H9 (cell line): ENCODE data around the gene TMEM132C. TPM values are rescaled to one million over a fixed set of nuclear protein-coding genes. Genes with fewer than 3 reads are reported as not detected.

Experiments
- DNase-seq: peaks from one replicate; pipeline ENCODE4 v3.0.0-alpha.2; 2017
- H2AFZ ChIP-seq: one replicate; pipeline ENCODE4 v1.6.1; 2013; ENCODE audit warnings: mild to moderate bottlenecking, low read length, control low read depth, moderate library complexity
- H2AK5ac ChIP-seq: 2 replicates; pipeline ENCODE4 v1.6.1; 2013; ENCODE audit warnings: low read length, control low read depth, mixed read lengths; ENCODE audit not compliant: insufficient read length
- H2BK120ac ChIP-seq: one replicate; pipeline ENCODE4 v1.6.1; 2013; ENCODE audit warnings: low read depth, mild to moderate bottlenecking, low read length, control low read depth, inconsistent platforms; ENCODE audit not compliant: poor library complexity, severe bottlenecking
- H2BK12ac ChIP-seq: 2 replicates; pipeline ENCODE4 v1.6.1; 2013; ENCODE audit warnings: low read length, control low read depth, mixed read lengths, low read depth; ENCODE audit not compliant: insufficient read length
- H2BK15ac ChIP-seq: 2 replicates; pipeline ENCODE4 v1.6.1; 2013; ENCODE audit warnings: low read depth, low read length, control low read depth
- H2BK20ac ChIP-seq: one replicate; pipeline ENCODE4 v1.6.1; 2013; ENCODE audit warnings: low read depth, mild to moderate bottlenecking, low read length, control low read depth, inconsistent platforms; ENCODE audit not compliant: poor library complexity, severe bottlenecking
- H2BK5ac ChIP-seq: 2 replicates; pipeline ENCODE4 v1.6.1; 2013; ENCODE audit warnings: low read length, control low read depth, mixed read lengths; ENCODE audit not compliant: insufficient read length
- H3K14ac ChIP-seq: 2 replicates; pipeline ENCODE4 v1.6.1; 2013; ENCODE audit warnings: low read length, control low read depth; ENCODE audit not compliant: insufficient read depth
- H3K18ac ChIP-seq: 2 replicates; pipeline ENCODE4 v1.6.1; 2013; ENCODE audit warnings: low read depth, mild to moderate bottlenecking, mixed read lengths, low read length, control low read depth; ENCODE audit not compliant: insufficient read length
- H3K23ac ChIP-seq: 2 replicates; pipeline ENCODE4 v1.6.1; 2013; ENCODE audit warnings: low read length, control low read depth, mixed read lengths, low read depth; ENCODE audit not compliant: insufficient read length
- H3K23me2 ChIP-seq: 2 replicates; pipeline ENCODE4 v1.6.1; 2013; ENCODE audit warnings: low read depth, mild to moderate bottlenecking, mixed read lengths, low read length, control low read depth; ENCODE audit not compliant: insufficient read length, poor library complexity, severe bottlenecking
- H3K27ac ChIP-seq: 2 replicates; pipeline ENCODE4 v1.5.1; 2013; ENCODE audit warnings: low read length, control low read depth, mixed read lengths, low read depth; ENCODE audit not compliant: insufficient read length
- H3K27me3 ChIP-seq: 2 replicates; pipeline ENCODE4 v1.6.1; 2013; ENCODE audit warnings: low read length, control low read depth, inconsistent platforms; ENCODE audit not compliant: insufficient read depth
- H3K4ac ChIP-seq: 2 replicates; pipeline ENCODE4 v1.6.1; 2013; ENCODE audit warnings: low read depth, mild to moderate bottlenecking, control low read depth, inconsistent platforms, low read length, moderate library complexity
- H3K4me1 ChIP-seq: 2 replicates; pipeline ENCODE4 v1.6.1; 2013; ENCODE audit warnings: low read length, control low read depth, inconsistent platforms; ENCODE audit not compliant: insufficient read depth
- H3K4me2 ChIP-seq: 2 replicates; pipeline ENCODE4 v1.6.1; 2013; ENCODE audit warnings: low read length, control low read depth, mixed read lengths; ENCODE audit not compliant: insufficient read length, insufficient read depth
- H3K56ac ChIP-seq: 2 replicates; pipeline ENCODE4 v1.6.1; 2013; ENCODE audit warnings: low read depth, mild to moderate bottlenecking, mixed read lengths, low read length, control low read depth; ENCODE audit not compliant: insufficient read length
- H3K79me1 ChIP-seq: 2 replicates; pipeline ENCODE4 v1.6.1; 2013; ENCODE audit warnings: low read depth, mild to moderate bottlenecking, moderate library complexity, low read length, control low read depth, inconsistent platforms; ENCODE audit not compliant: insufficient read depth, poor library complexity, severe bottlenecking
- H3K79me2 ChIP-seq: 2 replicates; pipeline ENCODE4 v1.6.1; 2013; ENCODE audit warnings: low read length, control low read depth, inconsistent platforms; ENCODE audit not compliant: insufficient read depth
- H3K9ac ChIP-seq: 2 replicates; pipeline ENCODE4 v1.6.1; 2013; ENCODE audit warnings: low read length, control low read depth, mixed read lengths; ENCODE audit not compliant: insufficient read length; ENCODE audit errors: extremely low read depth
- H3K9me3 ChIP-seq: one replicate; pipeline ENCODE4 v1.6.1; 2013; ENCODE audit warnings: low read depth, low read length, inconsistent platforms; ENCODE audit not compliant: control insufficient read depth
- H3T11ph ChIP-seq: one replicate; pipeline ENCODE4 v1.6.1; 2013; ENCODE audit warnings: mild to moderate bottlenecking, low read length, control low read depth, inconsistent platforms
- H4K20me1 ChIP-seq: one replicate; pipeline ENCODE4 v1.6.1; 2013; ENCODE audit not compliant: control insufficient read depth, insufficient read length, insufficient read depth
- H4K5ac ChIP-seq: 2 replicates; pipeline ENCODE4 v1.6.1; 2013; ENCODE audit warnings: low read depth, mild to moderate bottlenecking, mixed read lengths, low read length, control low read depth; ENCODE audit not compliant: insufficient read length
- H4K8ac ChIP-seq: replicated peaks from 2 replicates; pipeline ENCODE4 v1.6.1; 2013; ENCODE audit warnings: low read length, control low read depth, mixed read lengths, low read depth; ENCODE audit not compliant: insufficient read length
- H4K91ac ChIP-seq: 2 replicates; pipeline ENCODE4 v1.6.1; 2013; ENCODE audit warnings: low read depth, mild to moderate bottlenecking, moderate library complexity, mixed read lengths, low read length, control low read depth; ENCODE audit not compliant: insufficient read length
- H3K27ac Mint-ChIP-seq, 3 experiments: 2 replicates in 2 of 3; 3 replicates in 1 of 3; pipeline ENCODE4 v1.8.0; 2020 to 2021; ENCODE audit warnings: mixed read lengths in 3 of 3, mild to moderate bottlenecking in 1 of 3, moderate library complexity in 1 of 3
- H3K27me3 Mint-ChIP-seq: 2 replicates; pipeline ENCODE4 v1.8.0; 2021; ENCODE audit warnings: low read depth, mild to moderate bottlenecking, moderate library complexity, mixed read lengths
- H3K36me3 Mint-ChIP-seq, 3 experiments: 2 replicates in 2 of 3; 3 replicates in 1 of 3; pipeline ENCODE4 v1.8.0; 2020 to 2021; ENCODE audit warnings: low read depth in 3 of 3, mixed read lengths in 3 of 3; ENCODE audit not compliant: insufficient read depth in 1 of 3
- H3K4me1 Mint-ChIP-seq, 2 experiments: 2 replicates each; pipeline ENCODE4 v1.8.0; 2020; ENCODE audit warnings: mixed read lengths in 2 of 2
- H3K4me3 Mint-ChIP-seq, 2 experiments: 2 replicates in 1 of 2; 3 replicates in 1 of 2; pipeline ENCODE4 v1.8.0; 2020 to 2021; ENCODE audit warnings: mild to moderate bottlenecking in 2 of 2, mixed read lengths in 2 of 2, moderate library complexity in 1 of 2
- H3K9me3 Mint-ChIP-seq, 2 experiments: 2 replicates in 1 of 2; 3 replicates in 1 of 2; pipeline ENCODE4 v1.8.0; 2020; ENCODE audit warnings: mild to moderate bottlenecking in 2 of 2, mixed read lengths in 2 of 2, moderate library complexity in 1 of 2
- WGBS: extraction: QIAGEN DNeasy Blood & Tissue Kit; methylation state at CpG from one replicate; pipeline ENCODE4 v1.1.7; 2013; ENCODE audit warnings: missing lambda C conversion rate, low lambda C conversion rate, mixed read lengths; ENCODE audit not compliant: insufficient read length; ENCODE audit errors: extremely low coverage; 5-methylcytosine and 5-hydroxymethylcytosine counted together
- total RNA-seq: library from RNA; stranded (reverse); gene quantifications from 2 replicates; pipeline ENCODE4 v1.2.1, GENCODE V29; 2021
- TF ChIP-seq, protein P1 (sequence below): fragments of 200-600 bp; sonication (generic); conservative IDR thresholded peaks from 3 replicates; pipeline ENCODE4 v1.8.0; 2021; ENCODE audit warnings: antibody characterized with exemption, mild to moderate bottlenecking

TMEM132C gene
- total RNA-seq, 1 experiment from 2014 or later, result 0.22 TPM

DNA sequence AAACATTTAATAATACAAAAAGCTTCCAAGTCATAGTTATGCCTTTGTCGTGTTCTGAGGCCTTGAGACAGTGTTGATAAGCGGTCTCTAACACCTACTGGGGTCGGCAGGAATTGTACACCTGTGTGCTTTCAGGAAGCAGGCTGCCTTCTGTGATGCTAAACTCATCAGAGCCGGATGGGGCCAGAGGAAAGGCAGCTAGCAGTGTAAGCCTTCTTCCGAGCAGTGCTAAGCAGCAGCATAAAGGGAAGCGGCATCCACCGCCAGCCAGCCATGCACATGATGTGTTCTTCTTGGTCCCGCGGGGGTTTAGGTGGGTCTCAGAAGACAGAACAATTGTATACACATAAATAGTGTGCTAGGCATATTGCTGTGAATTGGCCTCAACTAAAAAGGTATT, 397.5 kb downstream of the TMEM132C start:
- no CpG with 5 or more reads among the region's 9 CpGs for WGBS
- Histone ChIP-seq H3K9ac (no peak overlapping the region), H3K4me2 (no peak overlapping the region), H3K79me2 (no peaks in the 10 kb centered on the region), H3K56ac (no peak overlapping the region), H2BK120ac (no peak overlapping the region), H3K23me2 (no peaks in the 10 kb centered on the region), H4K91ac (no peak overlapping the region), H3K4ac (no peak overlapping the region), H3K9me3 (no peaks in the 10 kb centered on the region), H3K4me1 (no peaks in the 10 kb centered on the region), H3K27ac (no peak overlapping the region), H2AK5ac (no peak overlapping the region), H3K18ac (no peak overlapping the region), H2BK15ac (no peak overlapping the region), H2BK20ac (no peak overlapping the region), H3K27me3 (no peaks in the 10 kb centered on the region), H3K23ac (no peak overlapping the region), H4K8ac (no peak overlapping the region), H3K14ac (no peak overlapping the region), H3K79me1 (no peaks in the 10 kb centered on the region), H4K5ac (no peak overlapping the region), H2AFZ (no peak overlapping the region), H2BK5ac (no peak overlapping the region), H3T11ph (no peak overlapping the region), H4K20me1 (no peaks in the 10 kb centered on the region), H2BK12ac (no peak overlapping the region)
- TF ChIP-seq, protein P1, sequence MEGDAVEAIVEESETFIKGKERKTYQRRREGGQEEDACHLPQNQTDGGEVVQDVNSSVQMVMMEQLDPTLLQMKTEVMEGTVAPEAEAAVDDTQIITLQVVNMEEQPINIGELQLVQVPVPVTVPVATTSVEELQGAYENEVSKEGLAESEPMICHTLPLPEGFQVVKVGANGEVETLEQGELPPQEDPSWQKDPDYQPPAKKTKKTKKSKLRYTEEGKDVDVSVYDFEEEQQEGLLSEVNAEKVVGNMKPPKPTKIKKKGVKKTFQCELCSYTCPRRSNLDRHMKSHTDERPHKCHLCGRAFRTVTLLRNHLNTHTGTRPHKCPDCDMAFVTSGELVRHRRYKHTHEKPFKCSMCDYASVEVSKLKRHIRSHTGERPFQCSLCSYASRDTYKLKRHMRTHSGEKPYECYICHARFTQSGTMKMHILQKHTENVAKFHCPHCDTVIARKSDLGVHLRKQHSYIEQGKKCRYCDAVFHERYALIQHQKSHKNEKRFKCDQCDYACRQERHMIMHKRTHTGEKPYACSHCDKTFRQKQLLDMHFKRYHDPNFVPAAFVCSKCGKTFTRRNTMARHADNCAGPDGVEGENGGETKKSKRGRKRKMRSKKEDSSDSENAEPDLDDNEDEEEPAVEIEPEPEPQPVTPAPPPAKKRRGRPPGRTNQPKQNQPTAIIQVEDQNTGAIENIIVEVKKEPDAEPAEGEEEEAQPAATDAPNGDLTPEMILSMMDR, result no peak
- no peak overlapping the region for H3K4me3 Mint-ChIP-seq
- DNase-seq, result no peak
- H3K36me3 Mint-ChIP-seq, result no peaks in the 10 kb centered on the region; a peak in 1 of 7 replicates
- peaks cover 25% of the 10 kb centered on the region for H3K27me3 Mint-ChIP-seq
- H3K9me3 Mint-ChIP-seq, result peaks cover 0 to 2% of the 10 kb centered on the region in 2 experiments; a peak in 2 of 5 replicates
- peaks cover 3 to 4% of the 10 kb centered on the region in 2 experiments; a peak in 2 of 4 replicates for H3K4me1 Mint-ChIP-seq
- no peak overlapping the region for H3K27ac Mint-ChIP-seq
